ENCODE measurements around the gene HLA-DRB1.

- no peak for TF ChIP-seq CTCF (IDR thresholded peaks at IDR 0.05; ENCODE audit: low read length)
- TF ChIP-seq EZH2 (IDR thresholded peaks at IDR 0.05; ENCODE audit: borderline replicate concordance, low read length): no peak
Observed at GRCh38 chr6:32621372-32621771, 31.7 kb upstream of the HLA-DRB1 start.

Data from OCI-LY1 (cell line).